GM12878 (cell line): ENCODE measurements around the gene POLR3F. TPM values are rescaled to one million over a fixed set of nuclear protein-coding genes. Genes with fewer than 3 reads are reported as not detected.

ENCODE experiments used
- ATAC-seq: fragments of 200-7000 bp; cut with Tn5 transposase; 3 replicates; pipeline ENCODE4 v1.9.1; 2020; ENCODE audit warnings: mild to moderate bottlenecking, moderate library complexity
- BruUV-seq: library from RNA; stranded (reverse); fragments of 400-500 nt; replicated peaks from 2 replicates; lab custom pipeline; 2021; lab: Mats Ljungman, UMichigan
- CTCF ChIA-PET: fragments of 300-600 bp; sonication (Branson Sonifier 250); formaldehyde crosslinking; extraction: SDS; loops from one replicate; lab custom pipeline; 2021; ENCODE audit warnings: inconsistent platforms; lab: Yijun Ruan, JAX
- POLR2A ChIA-PET: fragments of 350-600 bp; formaldehyde crosslinking; extraction: SDS; loops from one replicate; lab custom pipeline; 2021; ENCODE audit warnings: inconsistent platforms; lab: Charles Lee
- RAD21 ChIA-PET: fragments of 300-600 bp; sonication (Branson Sonifier 250); formaldehyde crosslinking; loops from one replicate; lab custom pipeline; 2023; ENCODE audit warnings: antibody characterized with exemption; ENCODE audit not compliant: unreplicated experiment; lab: Charles Lee
- SMC1A ChIA-PET: fragments of 300-600 bp; sonication (Branson Sonifier 250); formaldehyde crosslinking; loops from one replicate; lab custom pipeline; 2023; ENCODE audit not compliant: unreplicated experiment, uncharacterized antibody; lab: Charles Lee
- DNase-seq: peaks from one replicate; pipeline ENCODE4 v3.0.0-alpha.2; 2011; ENCODE audit warnings: low read depth, low spot score
- FAIRE-seq: peaks from 3 replicates; lab custom pipeline; 2011; peaks lifted over from hg19 to GRCh38; lab: Jason Lieb, UNC
- H2AFZ ChIP-seq: 2 replicates; pipeline ENCODE4 v1.6.0; 2011; ENCODE audit warnings: low read depth, low read length, control low read depth; ENCODE audit not compliant: control insufficient read depth
- H3K27ac ChIP-seq: 2 replicates; pipeline ENCODE4 v1.5.1; 2011; ENCODE audit warnings: control low read depth; ENCODE audit not compliant: control insufficient read depth, insufficient read depth
- H3K27me3 ChIP-seq, 2 experiments: replicated peaks in 1 of 2; 2 replicates each; pipeline versions ENCODE4 v1.6.0 to v1.6.1; 2011; ENCODE audit warnings: low read length in 1 of 2; ENCODE audit not compliant: control insufficient read depth in 2 of 2, insufficient read depth in 2 of 2
- H3K36me3 ChIP-seq, 2 experiments: 2 replicates each; pipeline ENCODE4 v1.5.1; 2011; ENCODE audit warnings: low read length in 1 of 2; ENCODE audit not compliant: control insufficient read depth in 2 of 2, insufficient read depth in 2 of 2
- H3K4me1 ChIP-seq: 2 replicates; pipeline ENCODE4 v1.6.1; 2011; ENCODE audit warnings: mild to moderate bottlenecking, low read length, moderate library complexity, mixed read lengths; ENCODE audit not compliant: control insufficient read depth, insufficient read depth
- H3K4me2 ChIP-seq: 2 replicates; pipeline ENCODE4 v1.6.0; 2011; ENCODE audit warnings: control low read depth; ENCODE audit not compliant: control insufficient read depth, insufficient read depth
- H3K4me3 ChIP-seq: fragments of 200-600 bp; sonication (generic); 2 replicates; pipeline ENCODE4 v1.5.1; 2016
- H3K79me2 ChIP-seq: 2 replicates; pipeline ENCODE4 v1.6.0; 2011; ENCODE audit warnings: low read length; ENCODE audit not compliant: control insufficient read depth, insufficient read depth
- H3K9ac ChIP-seq: 2 replicates; pipeline ENCODE4 v1.8.0; 2011; ENCODE audit warnings: low read length, control low read depth, mixed read lengths; ENCODE audit not compliant: control insufficient read depth, insufficient read depth
- H3K9me3 ChIP-seq: replicated peaks from 3 replicates; pipeline ENCODE4 v1.5.1; 2011; ENCODE audit warnings: mild to moderate bottlenecking, low read length; ENCODE audit not compliant: control insufficient read depth, insufficient read depth
- H4K20me1 ChIP-seq: 2 replicates; pipeline ENCODE4 v1.6.0; 2011; ENCODE audit not compliant: control insufficient read depth, insufficient read depth
- BCLAF1 ChIP-seq: fragments of 450-650 bp; IDR thresholded peaks from 2 replicates; pipeline ENCODE4 v1.6.1; 2017; ENCODE audit warnings: antibody characterized with exemption, mild to moderate bottlenecking, moderate library complexity
- CBFB ChIP-seq: IDR thresholded peaks from 2 replicates; pipeline ENCODE4 v1.6.1; 2016; ENCODE audit warnings: antibody characterized with exemption, low read depth
- CHD4 ChIP-seq: fragments of 200-600 bp; sonication (generic); IDR thresholded peaks from 2 replicates; pipeline ENCODE4 v1.6.1; 2016; ENCODE audit warnings: mild to moderate bottlenecking
- CREB1 ChIP-seq: IDR thresholded peaks from 2 replicates; pipeline ENCODE4 v1.6.1; 2012; ENCODE audit warnings: low read depth, mild to moderate bottlenecking, inconsistent platforms
- E4F1 ChIP-seq: fragments of 450-650 bp; IDR thresholded peaks from 2 replicates; pipeline ENCODE4 v1.6.1; 2018; ENCODE audit warnings: borderline replicate concordance, mild to moderate bottlenecking; ENCODE audit not compliant: partially characterized antibody
- HDAC2 ChIP-seq: fragments of 200-600 bp; sonication (generic); IDR thresholded peaks from 2 replicates; pipeline ENCODE4 v1.6.1; 2017
- IRF3 ChIP-seq: fragments of 450-650 bp; IDR thresholded peaks from 2 replicates; pipeline ENCODE4 v1.6.1; 2014; ENCODE audit warnings: mild to moderate bottlenecking
- IRF4 ChIP-seq: IDR thresholded peaks from 2 replicates; pipeline ENCODE4 v1.6.1; 2011; ENCODE audit warnings: low read depth, low read length
- KAT2A ChIP-seq: conservative IDR thresholded peaks from 2 replicates; pipeline ENCODE4 v1.6.1; 2011; ENCODE audit warnings: low read depth, low read length; ENCODE audit not compliant: control insufficient read depth
- MTA3 ChIP-seq: IDR thresholded peaks from 2 replicates; pipeline ENCODE4 v1.6.1; 2012; ENCODE audit warnings: low read length, inconsistent platforms, borderline replicate concordance
- MXI1 ChIP-seq: fragments of 150-350 bp; IDR thresholded peaks from 2 replicates; pipeline ENCODE4 v1.6.1; 2011; ENCODE audit warnings: low read depth, mild to moderate bottlenecking, inconsistent platforms, low read length, improper control_type of control experiment
- MYC ChIP-seq: IDR thresholded peaks from 2 replicates; pipeline ENCODE4 v1.6.1; 2011; ENCODE audit warnings: mild to moderate bottlenecking, low read length, moderate library complexity, inconsistent platforms; ENCODE audit not compliant: insufficient read depth, insufficient replicate concordance, insufficient read length, severe bottlenecking
- NFIC ChIP-seq: IDR thresholded peaks from 2 replicates; pipeline ENCODE4 v1.6.1; 2012; ENCODE audit warnings: low read depth, mild to moderate bottlenecking, inconsistent platforms, low read length, moderate library complexity
- RAD51 ChIP-seq: fragments of 450-650 bp; IDR thresholded peaks from 2 replicates; pipeline ENCODE4 v1.6.1; 2016; ENCODE audit warnings: moderate library complexity, mild to moderate bottlenecking, inconsistent platforms
- RCOR1 ChIP-seq: conservative IDR thresholded peaks from 2 replicates; pipeline ENCODE4 v1.6.1; 2012; ENCODE audit warnings: low read depth, low read length, improper control_type of control experiment
- SMAD1 ChIP-seq: fragments of 450-650 bp; IDR thresholded peaks from 2 replicates; pipeline ENCODE4 v1.6.1; 2018; ENCODE audit warnings: mild to moderate bottlenecking, low read depth; ENCODE audit not compliant: partially characterized antibody
- ZNF622 ChIP-seq: fragments of 450-650 bp; IDR thresholded peaks from 2 replicates; pipeline ENCODE4 v1.6.1; 2017; ENCODE audit warnings: mild to moderate bottlenecking, inconsistent platforms
- WGBS: methylation state at CpG from one replicate; pipeline ENCODE4 v1.1.6; 2016; ENCODE audit warnings: low lambda C conversion rate; ENCODE audit not compliant: insufficient replicate concordance, insufficient coverage; ENCODE audit errors: missing lambda C conversion rate; 5-methylcytosine and 5-hydroxymethylcytosine counted together
- in situ Hi-C: fragments of 300-500 bp; cut with MboI; formaldehyde crosslinking; loops from 9 replicates; pipeline ENCODE4 v1.14.3; 2018; ENCODE audit warnings: mixed read lengths
- intact Hi-C: fragments of 100-400 bp; cut with micrococcal nuclease; formaldehyde crosslinking; loops from one replicate; pipeline ENCODE4 v1.14.2; 2022; ENCODE audit not compliant: unreplicated experiment
- polyA plus RNA-seq, 11 experiments: library from polyadenylated mRNA; depleted of rRNA in 4 of 11; unstranded in 6 of 11; stranded (reverse) in 5 of 11; fragments of >200 nt; fragmentation: Nextera tagmentation in 4 of 11; fragmentation: Illumina TruSeq in 1 of 11; extraction: Ambion mirVana in 4 of 11; extraction: Trizol in 1 of 11; gene quantifications; 1 replicate in 1 of 11; 2 replicates in 10 of 11; pipeline versions ENCODE4 v1.2.1 to v1.2.3, GENCODE V29; 2011 to 2016; ENCODE audit warnings: inconsistent platforms in 2 of 11, missing spikeins in 2 of 11, low read depth in 1 of 11
- total RNA-seq, 4 experiments: library from RNA; depleted of rRNA in 3 of 4; stranded (reverse); fragments of >200 nt in 3 of 4; fragmentation: Illumina TruSeq in 1 of 4; extraction: Trizol in 1 of 4; gene quantifications; 2 replicates each; pipeline versions ENCODE4 v1.2.1 to v1.2.3, GENCODE V29; 2013 to 2021

POLR3F gene
- total and polyA plus RNA-seq, 10 of the 15 experiments (the other 5 are each of a cell fraction or from before 2014, with no cell fraction given): 8.7 to 18.1 (median 12.6) TPM

- H3K4me2 ChIP-seq: no peak overlapping the region
- no peaks in the 10 kb centered on the region for H3K4me1 ChIP-seq
- no peak for DNase-seq
- H3K4me3 ChIP-seq: peak overlapping the region; percentile 73; the same call in 1 of the 2 replicates
- 0 out of 2 replicates have a peak overlapping the region, but pooled peaks have one; percentile 58 for H3K9ac ChIP-seq
- CTCF ChIA-PET: interaction anchor here (0.7 to 5.2 kb wide), 5 partner anchors 10 to 84 kb away, joined by 3 to 46 read pairs (median 3); partner anchors contain the start of genes POLR3F and SEC23B
- ATAC-seq: no peak
- no peaks in the 10 kb centered on the region for H3K9me3 ChIP-seq
- no peaks in the 10 kb centered on the region for H4K20me1 ChIP-seq
- intact Hi-C loops: loop anchor here (1.0 to 2.0 kb wide), 2 partner anchors 10 to 69 kb away; partner anchors contain the start of genes SEC23B and SMIM26
- in situ Hi-C loops: no loop called here
- BruUV-seq: no TSS peak
- H3K36me3 ChIP-seq: 0 out of 4 replicates have a peak, but pooled peaks cover 0 to 3% of the 10 kb centered on the region in 2 experiments
- no peak overlapping the region for H3K27ac ChIP-seq
- no peak for FAIRE-seq
- RAD21 ChIA-PET: interaction anchor here (1.0 to 4.0 kb wide), 7 partner anchors 8 to 927 kb away, joined by 3 to 67 read pairs (median 4); partner anchors contain the start of genes DZANK1, POLR3F and SEC23B
- peak overlapping the region; percentile 94 for H2AFZ ChIP-seq
- WGBS: 97% methylated on average over 3 of the region's 3 CpGs
- TF ChIP-seq NFIC (no peak), BCLAF1 (no peak), CHD4 (no peak), KAT2A (no peak), CBFB (no peak), MTA3 (no peak), E4F1 (no peak), SMAD1 (no peak), RAD51 (no peak), RCOR1 (no peak), MYC (no peak), ZNF622 (no peak), IRF3 (no peak), HDAC2 (no peak), IRF4 (no peak), MXI1 (no peak), CREB1 (no peak)
- no peaks in the 10 kb centered on the region for H3K79me2 ChIP-seq
- POLR2A ChIA-PET: interaction anchor here (1.9 to 4.7 kb wide), 3 partner anchors 9 to 69 kb away, joined by 7 to 96 read pairs (median 20); partner anchors contain the start of genes DZANK1, POLR3F, SEC23B and SMIM26
- SMC1A ChIA-PET: interaction anchor here (0.9 to 3.9 kb wide), 8 partner anchors 10 to 84 kb away, joined by 3 to 83 read pairs (median 5); partner anchors contain the start of genes DZANK1, POLR3F and SEC23B
- no peaks in the 10 kb centered on the region for H3K27me3 ChIP-seq
Measured at GRCh38 chr20:18497603-18498002, 30.4 kb downstream of the POLR3F start.
